ENCODE data around the gene RETN. TPM values are rescaled to one million over a fixed set of nuclear protein-coding genes. Genes with fewer than 3 reads are reported as not detected.

RETN gene
- total RNA-seq (2021; ENCODE audit: unreplicated experiment) (not detected), Bru-seq, nascent RNA (not detected), BruChase-seq, experiment 1, labeled RNA remaining after a 2-hour chase (not detected), BruChase-seq, experiment 2, labeled RNA remaining after a 6-hour chase (not detected)
- polyA plus RNA-seq (2012; ENCODE audit: insufficient read length): not detected
- long read RNA-seq: 0 reads

- no peak for ATAC-seq
- H3K36me3 ChIP-seq (ENCODE audit: control insufficient read depth, insufficient read depth, low read length): no peaks in the 10 kb centered on the region
- H3K4me1 ChIP-seq (ENCODE audit: control insufficient read depth, insufficient read depth, low read length): no peaks in the 10 kb centered on the region
- BruUV-seq (replicated peaks): no TSS peak
- ChIA-PET CTCF (interaction anchor here (0.5 to 0.8 kb wide), 2 partner anchors 12 to 233 kb away, joined by 3 read pairs; partner anchors contain the start of gene TRAPPC5), POLR2A (no interaction called here)
- in situ Hi-C loops (cut with HindIII; ENCODE audit: low pct_unique_long_range_greater_than_20kb, low sequenced_read_pairs) (no loop called here), intact Hi-C loops (cut with micrococcal nuclease; ENCODE audit: unreplicated experiment) (no loop called here)
- no peak within 1 kb of the TSS for H3K4me3 ChIP-seq (ENCODE audit: low read depth in 2 of 2, low read length in 2 of 2)
- no peaks in the 10 kb centered on the region for H3K9me3 ChIP-seq (ENCODE audit: control insufficient read depth, insufficient read depth, low read depth, low read length)
- no peak for TF ChIP-seq CTCF (IDR thresholded peaks at IDR 0.05)
- TF ChIP-seq POLR2AphosphoS5 (IDR thresholded peaks at IDR 0.05; ENCODE audit: low read depth, low read length): no peak
- no peak for TF ChIP-seq TCF7L2 (IDR thresholded peaks at IDR 0.05; ENCODE audit: low read depth, low read length)
- no peak for TF ChIP-seq REST (IDR thresholded peaks at IDR 0.05; ENCODE audit: insufficient read depth in 1 of 2, low read depth in 2 of 2, low read length in 1 of 2)
- TF ChIP-seq SIN3A (IDR thresholded peaks at IDR 0.05; ENCODE audit: borderline replicate concordance, insufficient read depth, low read depth, low read length): no peak
- no peaks in the 10 kb centered on the region for H3K27me3 ChIP-seq (ENCODE audit: control insufficient read depth, insufficient read depth, low read length)
- no peak for DNase-seq (ENCODE audit: low read depth, low spot score)
- no peak within 1 kb of the TSS for H3K27ac ChIP-seq (ENCODE audit: low read length)
These were observed at the start of gene RETN for GRCh38 chr19:7668842-7669241. TSS of gene RETN (plus strand) at chr19:7669049. CDS start at chr19:7669327, 278 bp downstream.

- in situ Hi-C loops (cut with HindIII; ENCODE audit: low pct_unique_long_range_greater_than_20kb, low sequenced_read_pairs) (no loop called here), intact Hi-C loops (cut with micrococcal nuclease; ENCODE audit: unreplicated experiment) (no loop called here)
- no peaks in the 10 kb centered on the region for H3K4me1 ChIP-seq (ENCODE audit: control insufficient read depth, insufficient read depth, low read length)
- CTCF ChIA-PET: no interaction called here
- DNase-seq (ENCODE audit: low read depth, low spot score): no peak
- BruUV-seq (replicated peaks): no TSS peak
- ATAC-seq: no peak
- H3K36me3 ChIP-seq (ENCODE audit: control insufficient read depth, insufficient read depth, low read length): no peaks in the 10 kb centered on the region
- H3K4me3 ChIP-seq (ENCODE audit: low read depth in 2 of 2, low read length in 2 of 2): no peak overlapping the region
- no peaks in the 10 kb centered on the region for H3K27me3 ChIP-seq (ENCODE audit: control insufficient read depth, insufficient read depth, low read length)
- H3K27ac ChIP-seq (ENCODE audit: low read length): no peak overlapping the region
- no peak for TF ChIP-seq REST (IDR thresholded peaks at IDR 0.05; ENCODE audit: insufficient read depth in 1 of 2, low read depth in 2 of 2, low read length in 1 of 2)
- TF ChIP-seq SIN3A (IDR thresholded peaks at IDR 0.05; ENCODE audit: borderline replicate concordance, insufficient read depth, low read depth, low read length): no peak
- TF ChIP-seq CTCF (IDR thresholded peaks at IDR 0.05): no peak
- POLR2A ChIA-PET: no interaction called here
- no peaks in the 10 kb centered on the region for H3K9me3 ChIP-seq (ENCODE audit: control insufficient read depth, insufficient read depth, low read depth, low read length)
These were observed 49.0 kb upstream of the RETN start for GRCh38 chr19:7619671-7620441.
